HG03565 (cell line): ENCODE results near the gene NFASC.

ENCODE experiments used
- ATAC-seq: cut with Tn5 transposase; IDR thresholded peaks from one replicate; pipeline ENCODE4 v1.9.1; 2021; ENCODE audit warnings: mild to moderate bottlenecking, moderate library complexity; ENCODE audit not compliant: unreplicated experiment

Gene NFASC

DNA sequence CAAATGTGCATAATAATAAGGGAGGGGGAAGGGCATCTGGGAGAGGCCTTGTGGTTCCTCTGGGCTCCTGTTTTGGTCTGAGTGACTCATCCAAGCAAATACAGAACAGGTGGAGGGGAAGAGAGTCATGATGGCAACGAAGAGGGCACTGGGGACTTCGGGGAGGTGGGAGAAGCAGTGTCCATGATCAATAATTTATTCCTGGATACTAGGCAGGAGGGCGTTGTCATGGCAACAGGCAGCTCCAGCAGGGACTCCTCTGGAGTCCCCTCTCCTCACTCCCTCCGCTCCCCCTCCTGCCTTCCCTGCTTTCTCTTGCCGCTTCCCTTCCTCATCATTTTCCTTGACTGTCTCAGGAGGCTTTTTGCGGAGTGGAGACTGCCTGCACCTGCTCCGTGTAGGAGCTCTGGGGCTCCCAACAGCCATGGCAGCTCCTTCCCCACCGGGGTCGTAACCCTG lies 12.3 kb upstream of the NFASC start:
- no peak for ATAC-seq

DNA sequence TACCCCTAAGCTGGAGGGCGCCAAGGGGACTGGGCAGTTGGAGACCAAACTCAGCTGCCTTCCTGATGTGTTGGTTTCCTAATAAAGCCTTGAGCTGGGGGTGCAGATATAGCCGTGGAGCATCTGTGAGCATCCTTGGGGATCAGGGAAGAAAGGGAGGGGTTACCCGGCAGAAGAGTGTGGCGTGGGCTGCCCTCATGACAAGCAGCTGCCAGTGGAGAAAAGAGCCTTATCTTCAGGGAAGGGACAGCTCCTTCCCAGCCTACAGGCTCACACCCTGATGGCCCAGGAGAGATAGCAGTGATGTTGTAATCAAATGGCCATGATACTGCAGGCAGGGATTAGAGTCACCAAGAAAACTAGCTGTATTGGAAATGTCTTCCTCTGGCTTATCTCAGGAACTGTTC lies 10.8 kb upstream of the NFASC start:
- no peak for ATAC-seq

GRCh38 chr1:204863024-204863423 lies 7.6 kb upstream of the NFASC start:
- no peak for ATAC-seq

DNA sequence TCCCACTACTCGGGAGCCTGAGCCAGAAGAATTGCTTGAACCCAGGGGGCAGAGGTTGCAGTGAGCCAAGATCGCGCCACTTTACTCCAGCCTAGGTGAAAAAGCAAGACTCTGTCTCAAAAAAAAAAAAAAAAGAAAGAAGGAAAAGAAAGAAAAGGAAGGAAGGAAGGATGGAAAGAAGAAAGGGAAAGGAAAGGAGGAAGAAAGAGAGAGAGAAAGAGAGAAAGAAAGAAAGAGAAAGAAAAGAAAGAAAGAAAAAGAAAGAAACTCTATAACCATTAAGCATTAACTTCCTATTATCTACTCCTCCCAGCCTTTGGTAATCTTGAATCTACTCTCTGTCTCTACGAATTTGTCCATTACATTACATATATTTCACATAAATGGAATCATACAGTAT lies 6.9 kb upstream of the NFASC start:
- no peak for ATAC-seq

- no peak for ATAC-seq
These were observed 4.5 kb upstream of the NFASC start for GRCh38 chr1:204866051-204866596.

- ATAC-seq = no peak
These were observed 3.5 kb upstream of the NFASC start for GRCh38 chr1:204867203-204867602.

- no peak for ATAC-seq
These were observed 2.9 kb upstream of the NFASC start for GRCh38 chr1:204867666-204868339.

GRCh38 chr1:204868340-204868700 lies 2.3 kb upstream of the NFASC start:
- no peak for ATAC-seq

DNA sequence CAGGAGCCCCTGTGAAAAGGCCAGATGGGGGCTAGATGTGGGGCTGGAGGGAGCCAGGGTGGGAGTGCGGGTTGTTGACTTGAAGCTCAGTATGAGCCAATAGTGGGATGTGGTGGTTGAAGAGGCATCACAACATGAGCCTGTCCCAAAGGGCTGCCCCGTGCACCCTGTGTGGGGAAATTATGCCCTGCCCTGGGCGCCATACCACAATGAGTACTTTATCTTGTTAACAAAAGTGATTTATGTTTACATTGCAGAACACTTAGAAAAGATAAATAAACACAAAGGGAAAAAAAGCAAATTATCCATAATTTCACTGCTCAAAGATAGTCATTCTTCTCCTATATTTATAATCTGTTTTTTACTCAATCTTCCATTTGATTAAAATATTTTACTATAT lies 1.6 kb upstream of the NFASC start:
- no peak for ATAC-seq

- ATAC-seq = no peak
These were observed 859 bp downstream of the NFASC start for GRCh38 chr1:204871405-204872037.

DNA sequence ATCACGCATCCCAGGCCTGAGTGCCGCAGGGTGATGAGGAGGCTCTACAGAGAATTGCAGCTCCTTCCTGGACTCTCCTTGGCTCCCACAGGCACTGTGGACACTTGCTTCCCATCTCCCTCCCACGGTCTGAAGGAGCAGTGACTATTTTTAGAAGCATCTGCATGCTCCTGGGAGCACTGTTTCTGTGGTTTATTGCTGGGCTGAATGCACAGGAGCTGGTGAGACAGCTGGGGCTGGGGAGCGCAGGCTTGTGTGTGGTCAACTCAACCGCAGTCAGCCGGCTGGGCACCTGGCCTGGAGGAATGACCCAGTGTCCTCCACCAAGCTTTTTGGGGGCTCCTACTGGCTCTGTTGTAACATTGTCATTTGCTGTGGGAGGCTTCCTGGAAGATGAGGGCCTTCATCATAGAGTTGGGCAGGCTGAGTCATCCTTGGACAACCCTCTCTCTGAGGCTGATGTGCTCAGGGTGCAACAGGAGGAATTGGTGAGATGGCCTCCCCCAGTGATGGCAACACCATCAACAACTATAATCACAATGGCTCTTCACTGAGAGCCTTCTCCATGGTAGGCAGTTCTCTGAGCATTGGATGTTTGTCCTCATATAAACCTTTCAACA lies 1.7 kb downstream of the NFASC start:
- no peak for ATAC-seq

- no peak for ATAC-seq
These were observed 2.5 kb downstream of the NFASC start for GRCh38 chr1:204873176-204873575.

DNA sequence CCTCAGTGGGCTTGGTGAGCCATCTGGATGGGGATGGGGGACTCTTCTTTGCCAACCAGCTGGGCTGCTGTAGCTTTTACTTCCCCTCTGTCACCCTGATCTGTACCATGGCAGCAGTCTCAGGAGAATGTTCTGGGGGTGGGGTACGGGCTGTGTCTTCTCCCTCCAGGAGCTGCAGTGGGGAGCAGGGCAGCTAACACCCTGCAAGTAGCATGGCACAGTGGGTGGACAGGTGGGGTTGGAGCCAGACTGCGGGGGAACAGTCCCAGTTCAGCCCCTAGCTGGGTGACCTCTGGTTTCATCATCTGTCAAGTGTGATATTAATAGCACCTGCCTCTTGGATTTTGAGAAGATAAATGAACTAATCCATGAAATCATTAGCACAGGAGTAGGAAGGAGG lies 3.1 kb downstream of the NFASC start:
- ATAC-seq = no peak

DNA sequence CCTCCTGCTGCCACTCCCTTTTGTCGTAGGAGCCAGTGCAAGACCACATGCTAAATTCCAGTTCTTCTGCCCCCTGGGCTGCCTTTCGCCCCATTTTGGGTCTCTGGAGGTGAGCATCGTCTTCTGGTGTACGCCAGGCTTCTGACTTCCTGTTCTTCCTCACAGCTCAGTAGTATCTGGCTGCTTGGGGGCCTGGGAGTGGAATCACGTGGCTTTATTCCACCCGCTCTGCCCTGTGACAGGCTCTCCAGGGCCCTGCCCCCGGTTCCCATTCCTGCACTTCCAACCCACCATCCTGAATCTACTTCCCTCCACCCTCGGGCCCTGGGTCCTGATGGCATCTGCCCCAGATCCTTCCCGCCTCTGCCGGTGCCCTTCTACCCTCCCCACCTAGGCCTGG lies 3.6 kb downstream of the NFASC start:
- ATAC-seq = no peak

DNA sequence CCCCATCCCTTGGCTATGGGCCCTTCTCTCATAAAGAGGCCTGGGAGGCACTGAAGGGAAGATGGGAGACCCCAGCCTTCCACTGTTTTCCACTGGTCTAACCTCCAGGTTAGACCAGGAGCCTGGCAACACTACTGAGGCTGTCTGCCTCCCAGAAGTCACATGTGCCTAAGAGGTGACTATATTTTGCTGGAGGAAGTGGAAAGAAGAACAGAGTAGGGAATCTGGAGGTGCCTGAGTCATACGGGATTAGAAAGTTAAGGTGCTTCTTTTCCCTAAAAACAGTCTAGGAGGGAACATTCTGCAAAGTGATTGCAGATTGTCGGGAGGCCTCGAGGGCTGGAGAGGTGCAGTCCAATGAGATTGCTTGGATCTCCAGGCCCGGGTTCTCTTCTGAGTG lies 4.6 kb downstream of the NFASC start:
- no peak for ATAC-seq

DNA sequence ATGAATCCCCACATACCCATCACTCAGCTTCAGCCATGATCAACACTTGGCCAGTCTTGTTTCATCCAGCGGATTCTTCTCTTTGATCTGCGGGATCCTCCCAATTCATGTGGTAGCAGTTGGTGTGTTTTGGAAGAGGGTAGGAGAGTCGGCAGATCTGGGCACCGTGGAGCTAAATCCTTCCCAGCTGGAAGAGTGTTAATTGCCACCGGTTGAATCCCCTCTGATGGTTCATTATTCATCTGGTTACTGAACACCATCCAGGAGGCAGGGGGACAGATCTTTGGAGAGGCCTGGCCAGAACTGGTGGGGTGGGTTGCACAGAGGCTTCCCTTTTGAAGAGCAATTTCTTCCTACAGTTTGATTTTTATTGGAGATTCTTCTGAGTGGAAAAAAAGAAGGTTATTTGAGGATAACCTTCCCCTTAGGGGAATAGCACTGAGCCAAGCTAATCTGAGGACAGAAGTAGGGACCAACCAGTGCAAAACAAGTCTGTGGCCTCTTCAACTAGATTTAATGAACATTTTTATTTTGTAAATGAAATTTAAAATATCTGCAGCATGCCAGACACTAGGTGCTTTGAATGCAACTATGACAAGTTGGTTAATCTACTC lies 8.1 kb downstream of the NFASC start:
- ATAC-seq = no peak

DNA sequence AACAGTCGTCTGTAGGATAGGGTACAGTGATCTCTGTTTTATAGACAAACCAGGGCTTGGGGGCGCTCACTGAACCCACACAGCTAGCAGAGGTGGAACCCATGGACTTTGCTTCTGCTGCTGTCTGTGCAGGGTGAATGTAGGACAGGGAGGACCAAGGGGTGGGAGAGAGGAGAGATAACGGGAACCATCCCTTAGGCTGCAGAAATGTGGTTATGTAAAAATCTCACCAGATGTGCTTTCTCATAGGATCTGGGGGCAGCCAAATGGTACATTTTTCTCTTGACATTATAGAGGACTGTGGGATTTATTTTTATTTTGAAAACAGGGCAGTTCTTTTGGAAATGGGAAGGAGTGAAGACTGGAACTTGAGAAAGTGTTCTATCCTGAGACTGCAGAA lies 8.7 kb downstream of the NFASC start:
- no peak for ATAC-seq

DNA sequence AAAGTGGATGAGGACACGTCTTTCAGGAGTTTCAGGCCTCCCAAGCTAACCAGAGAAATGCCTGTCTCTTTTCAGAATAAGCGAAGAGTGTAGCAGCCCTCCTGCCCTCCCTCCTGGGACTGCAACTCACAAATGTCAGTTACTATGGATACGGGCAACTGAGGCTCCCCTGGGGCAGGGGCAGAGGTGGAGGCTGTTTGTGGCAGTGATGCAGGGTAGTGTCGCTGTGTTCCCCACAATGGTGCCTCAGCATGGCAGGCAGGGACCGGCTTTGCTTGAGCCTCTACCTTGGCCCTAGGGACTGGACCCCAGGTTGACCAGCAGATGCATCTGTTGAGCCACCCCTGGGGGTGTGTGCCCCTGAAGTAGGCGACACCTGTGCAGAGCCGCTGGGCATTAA lies 10.2 kb downstream of the NFASC start:
- no peak for ATAC-seq

DNA sequence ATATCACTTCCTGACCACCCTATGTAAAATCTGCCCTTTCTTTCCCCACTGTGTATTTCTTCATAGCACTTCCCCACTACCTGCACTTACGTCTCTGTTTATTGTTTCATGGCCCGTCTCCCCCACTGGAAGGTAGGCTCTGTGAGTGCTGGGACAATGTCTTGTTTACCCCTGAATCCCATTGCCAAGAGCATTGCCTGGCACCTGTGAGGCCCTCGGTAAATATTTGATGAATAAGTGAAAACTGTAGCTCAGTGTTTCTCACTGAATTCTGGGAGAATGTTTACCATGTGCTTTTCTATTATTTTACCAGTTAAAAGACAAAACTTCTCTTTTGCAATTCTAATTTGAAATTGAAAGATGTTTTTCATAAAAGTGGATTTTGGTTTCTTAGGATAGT lies 11.8 kb downstream of the NFASC start:
- ATAC-seq = no peak

DNA sequence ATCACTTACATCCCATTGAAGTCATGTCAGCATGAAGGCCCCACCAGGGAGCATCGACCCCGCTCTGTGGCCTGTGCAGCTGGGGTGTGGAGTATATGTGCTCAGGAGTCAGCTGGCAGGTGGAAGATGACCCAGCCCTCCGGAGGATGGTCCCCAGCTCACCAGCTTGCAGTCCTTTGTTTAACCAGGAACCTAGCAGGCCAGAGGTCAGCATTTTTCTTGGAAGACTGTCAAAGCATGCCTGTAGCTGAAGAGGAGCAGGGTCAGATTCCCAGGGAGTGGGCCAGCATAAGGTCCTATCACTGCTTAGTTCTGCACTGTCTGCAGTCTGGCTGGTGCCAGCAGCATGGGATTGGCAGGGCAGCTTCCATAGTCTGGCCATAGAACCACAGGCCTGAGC lies 12.7 kb downstream of the NFASC start:
- ATAC-seq = no peak

DNA sequence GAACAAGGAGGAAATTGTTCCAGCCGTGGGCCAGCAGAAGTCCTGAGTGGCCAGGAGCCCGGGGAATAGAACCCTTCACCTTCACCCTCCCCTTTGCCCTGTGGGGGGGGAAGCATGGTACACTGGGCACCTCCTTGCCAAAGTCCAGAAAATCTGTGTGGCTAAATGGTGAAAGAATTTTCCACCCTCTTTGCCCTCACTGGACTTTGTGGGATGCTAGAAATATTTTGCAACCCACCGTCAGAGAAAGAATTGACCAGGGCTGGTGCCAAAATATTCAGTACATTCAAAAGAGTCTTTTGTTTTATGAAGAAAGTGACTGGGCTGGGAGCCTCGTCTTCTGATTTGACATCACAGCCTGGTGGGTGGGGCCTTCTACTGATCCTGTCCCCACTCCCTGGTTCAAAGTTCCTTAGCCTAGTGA lies 14.6 kb downstream of the NFASC start:
- no peak for ATAC-seq

GRCh38 chr1:204885790-204886189 lies 15.1 kb downstream of the NFASC start:
- no peak for ATAC-seq
